Neural cell (in vitro differentiated cells): ENCODE results near the gene WDR35. TPM values are rescaled to one million over a fixed set of nuclear protein-coding genes. Genes with fewer than 3 reads are reported as not detected.

Experiments used
- H2AFZ ChIP-seq: fragments of 200-600, 300-800 bp; sonication (generic), shearing (Covaris generic); 2 replicates; pipeline ENCODE4 v1.6.0; 2014; ENCODE audit warnings: low read depth, mild to moderate bottlenecking, antibody characterized with exemption, low read length, moderate library complexity
- H3F3A ChIP-seq: fragments of 200-600 bp; shearing (Covaris generic); 2 replicates; pipeline ENCODE4 v1.6.1; 2016; ENCODE audit warnings: mild to moderate bottlenecking, moderate library complexity, mixed read lengths, antibody characterized with exemption, low read length; ENCODE audit not compliant: insufficient read depth, poor library complexity, severe bottlenecking
- H3K27ac ChIP-seq: fragments of 200-600, 300-800 bp; sonication (generic), shearing (Covaris generic); 2 replicates; pipeline ENCODE4 v1.5.1; 2014; ENCODE audit warnings: mild to moderate bottlenecking, low read length, moderate library complexity
- H3K27me3 ChIP-seq: fragments of 300-800, 200-600 bp; sonication (generic), shearing (Covaris generic); 2 replicates; pipeline ENCODE4 v1.6.0; 2014; ENCODE audit warnings: mild to moderate bottlenecking, low read depth, low read length, moderate library complexity; ENCODE audit not compliant: insufficient read depth
- H3K36me3 ChIP-seq: fragments of 300-800, 200-600 bp; sonication (generic), shearing (Covaris generic); 2 replicates; pipeline ENCODE4 v1.5.1; 2014; ENCODE audit warnings: mild to moderate bottlenecking, antibody characterized with exemption, low read length, moderate library complexity; ENCODE audit not compliant: insufficient read depth
- H3K4me2 ChIP-seq: fragments of 300-800, 200-600 bp; sonication (generic), shearing (Covaris generic); 2 replicates; pipeline ENCODE4 v1.6.0; 2014; ENCODE audit warnings: mild to moderate bottlenecking, low read length
- H3K4me3 ChIP-seq: fragments of 300-800, 200-600 bp; sonication (generic), shearing (Covaris generic); 2 replicates; pipeline ENCODE4 v1.5.1; 2014; ENCODE audit warnings: mild to moderate bottlenecking, low read length, moderate library complexity
- H3K79me2 ChIP-seq: fragments of 200-600 bp; shearing (Covaris generic); replicated peaks from 2 replicates; pipeline ENCODE4 v1.6.0; 2014; ENCODE audit warnings: mild to moderate bottlenecking, low read length, moderate library complexity; ENCODE audit not compliant: insufficient read depth
- H3K9ac ChIP-seq: fragments of 300-800, 200-600 bp; sonication (generic), shearing (Covaris generic); 2 replicates; pipeline ENCODE4 v1.6.1; 2016; ENCODE audit warnings: mild to moderate bottlenecking, low read length, mixed read lengths
- H3K9me2 ChIP-seq: fragments of 200-600 bp; shearing (Covaris generic); 2 replicates; pipeline ENCODE4 v1.6.1; 2016; ENCODE audit warnings: mild to moderate bottlenecking, low read length, mixed read lengths; ENCODE audit not compliant: insufficient read depth
- H3K9me3 ChIP-seq: fragments of 200-600, 300-800 bp; sonication (generic), shearing (Covaris generic); 2 replicates; pipeline ENCODE4 v1.6.1; 2016; ENCODE audit warnings: mild to moderate bottlenecking, mixed run types, low read length, moderate library complexity, mixed read lengths
- H4K20me1 ChIP-seq: fragments of 200-600 bp; shearing (Covaris generic); 2 replicates; pipeline ENCODE4 v1.6.1; 2016; ENCODE audit warnings: mild to moderate bottlenecking, mixed run types; ENCODE audit not compliant: insufficient read depth
- CTCF ChIP-seq: fragments of 450-650 bp; IDR thresholded peaks from 2 replicates; pipeline ENCODE4 v1.5.1; 2014; ENCODE audit warnings: antibody characterized with exemption, mild to moderate bottlenecking, moderate library complexity; ENCODE audit not compliant: poor library complexity, severe bottlenecking
- EP300 ChIP-seq: fragments of 450-650 bp; conservative IDR thresholded peaks from 2 replicates; pipeline ENCODE4 v1.6.1; 2014; ENCODE audit warnings: antibody characterized with exemption, mild to moderate bottlenecking, moderate library complexity; ENCODE audit not compliant: poor library complexity, severe bottlenecking
- EZH2 ChIP-seq: fragments of 200-600, 300-800 bp; shearing (Covaris generic), sonication (generic); IDR thresholded peaks from 2 replicates; pipeline ENCODE4 v1.6.1; 2014; ENCODE audit warnings: antibody characterized with exemption, low read length, borderline replicate concordance, mild to moderate bottlenecking; ENCODE audit not compliant: insufficient read depth, poor library complexity, severe bottlenecking
- MXI1 ChIP-seq: fragments of 450-650 bp; conservative IDR thresholded peaks from 2 replicates; pipeline ENCODE4 v1.6.1; 2014; ENCODE audit warnings: antibody characterized with exemption, mild to moderate bottlenecking; ENCODE audit not compliant: poor library complexity, severe bottlenecking
- POLR2AphosphoS5 ChIP-seq: IDR thresholded peaks from 2 replicates; pipeline ENCODE4 v1.6.1; 2012
- RAD21 ChIP-seq: fragments of 450-650 bp; conservative IDR thresholded peaks from 2 replicates; pipeline ENCODE4 v1.6.1; 2014; ENCODE audit warnings: antibody characterized with exemption, mild to moderate bottlenecking, moderate library complexity
- REST ChIP-seq: IDR thresholded peaks from 2 replicates; pipeline ENCODE4 v1.6.1; 2012; ENCODE audit warnings: borderline replicate concordance
- SMC3 ChIP-seq: fragments of 450-650 bp; conservative IDR thresholded peaks from 2 replicates; pipeline ENCODE4 v1.6.1; 2014; ENCODE audit warnings: antibody characterized with exemption, mild to moderate bottlenecking, moderate library complexity; ENCODE audit not compliant: poor library complexity
- TAF1 ChIP-seq: IDR thresholded peaks from 2 replicates; pipeline ENCODE4 v1.6.1; 2012; ENCODE audit warnings: low read depth
- polyA plus RNA-seq: library from polyadenylated mRNA; depleted of rRNA; stranded (reverse); fragments of >200 nt; gene quantifications from 2 replicates; pipeline ENCODE4 v1.2.3, GENCODE V29; 2014

Gene WDR35
- polyA plus RNA-seq, 1 donor from 2014 or later: 14.2 TPM

GRCh38 chr2:19887510-19887909, 102.4 kb downstream of the WDR35 start:
- H3F3A ChIP-seq: no peaks in the 10 kb centered on the region
- H3K4me2 ChIP-seq: no peak overlapping the region
- H4K20me1 ChIP-seq: no peaks in the 10 kb centered on the region
- H3K27ac ChIP-seq: no peak overlapping the region
- H3K9me3 ChIP-seq: no peaks in the 10 kb centered on the region
- no peak for TF ChIP-seq TAF1
- no peak for TF ChIP-seq SMC3
- no peak for TF ChIP-seq RAD21
- TF ChIP-seq REST: no peak
- H3K27me3 ChIP-seq: no peaks in the 10 kb centered on the region
- H3K9me2 ChIP-seq: no peaks in the 10 kb centered on the region
- no peak overlapping the region for H3K4me3 ChIP-seq
- no peak overlapping the region for H3K9ac ChIP-seq
- no peak overlapping the region for H2AFZ ChIP-seq
- no peaks in the 10 kb centered on the region for H3K36me3 ChIP-seq
- H3K79me2 ChIP-seq: no peaks in the 10 kb centered on the region

GRCh38 chr2:19886261-19886660, 103.6 kb downstream of the WDR35 start:
- no peak overlapping the region for H3K4me2 ChIP-seq
- no peaks in the 10 kb centered on the region for H3F3A ChIP-seq
- H3K9me2 ChIP-seq: no peaks in the 10 kb centered on the region
- H3K27me3 ChIP-seq: no peaks in the 10 kb centered on the region
- H2AFZ ChIP-seq: no peak overlapping the region
- H4K20me1 ChIP-seq: no peaks in the 10 kb centered on the region
- no peaks in the 10 kb centered on the region for H3K9me3 ChIP-seq
- TF ChIP-seq MXI1: no peak
- TF ChIP-seq TAF1: no peak
- TF ChIP-seq EZH2: no peak
- no peak for TF ChIP-seq REST
- no peak for TF ChIP-seq POLR2AphosphoS5
- no peak for TF ChIP-seq RAD21
- TF ChIP-seq SMC3: no peak
- TF ChIP-seq CTCF: no peak
- no peak for TF ChIP-seq EP300
- no peaks in the 10 kb centered on the region for H3K79me2 ChIP-seq
- H3K9ac ChIP-seq: no peak overlapping the region
- no peaks in the 10 kb centered on the region for H3K36me3 ChIP-seq
- no peak overlapping the region for H3K27ac ChIP-seq
- no peak overlapping the region for H3K4me3 ChIP-seq
